OCI-M1 (cell line): ENCODE results near the gene LIN54.
A peak's percentile ranks its signal among the peaks of the same experiment; 100 is the strongest.
"Not testable (repeated sequence)": the region's sequence is repeated elsewhere in the genome, so short reads cannot be mapped to it uniquely, and the experiment has no call there.

Source experiments
- DNase-seq: peaks from one replicate; lab custom pipeline; 2025; lab: John Stamatoyannopoulos, UW

The LIN54 gene

DNA sequence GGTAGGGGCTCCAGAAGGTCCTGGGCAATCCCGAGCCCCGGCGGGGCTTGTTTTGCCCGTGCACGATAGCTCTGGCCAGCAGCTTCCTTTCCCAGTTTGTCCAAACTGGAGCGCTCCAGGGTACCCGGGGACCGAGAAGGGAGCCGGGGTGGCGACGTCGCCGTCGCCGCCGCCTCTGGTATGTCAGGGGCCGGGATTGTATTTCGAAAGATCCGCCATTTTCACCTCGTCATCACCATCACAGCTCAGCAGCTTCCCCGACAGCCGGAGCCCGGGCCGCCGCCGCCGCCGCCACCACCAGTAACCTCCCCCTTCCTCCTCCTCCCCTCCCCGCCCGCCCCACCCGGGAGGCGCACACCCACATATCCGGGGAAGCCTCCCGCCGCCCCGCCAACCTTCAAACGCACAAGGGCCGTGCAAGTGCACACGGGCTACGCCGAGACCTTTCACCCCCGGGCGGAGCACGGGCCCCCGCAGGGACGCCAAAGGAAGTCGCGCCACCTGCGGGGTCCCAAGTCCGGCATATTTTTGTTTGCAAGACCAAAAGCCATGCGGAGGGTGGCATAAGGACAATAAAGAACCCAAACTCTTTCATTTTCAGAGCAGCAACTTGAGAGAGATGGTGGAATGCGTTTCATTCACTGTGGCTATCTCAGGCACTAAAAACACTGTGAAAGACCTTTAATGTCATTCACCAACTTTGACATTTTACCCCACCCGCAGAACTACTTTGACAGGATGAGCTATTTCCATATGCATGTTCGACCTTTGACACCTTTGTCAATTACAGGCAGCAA, at the start of gene LIN54:
LIN54 (minus strand) TSS at position 302 of the 797 bp plus-strand sequence. CDS start 25,979 bp downstream, outside the sequence.
- peak; percentile 75 for DNase-seq

- peak; percentile 39 for DNase-seq
These were observed 44.3 kb upstream of the LIN54 start for GRCh38 chr4:83054928-83055327.

- not testable (repeated sequence) for DNase-seq
These were observed 38.2 kb upstream of the LIN54 start for GRCh38 chr4:83048781-83049180.

DNA sequence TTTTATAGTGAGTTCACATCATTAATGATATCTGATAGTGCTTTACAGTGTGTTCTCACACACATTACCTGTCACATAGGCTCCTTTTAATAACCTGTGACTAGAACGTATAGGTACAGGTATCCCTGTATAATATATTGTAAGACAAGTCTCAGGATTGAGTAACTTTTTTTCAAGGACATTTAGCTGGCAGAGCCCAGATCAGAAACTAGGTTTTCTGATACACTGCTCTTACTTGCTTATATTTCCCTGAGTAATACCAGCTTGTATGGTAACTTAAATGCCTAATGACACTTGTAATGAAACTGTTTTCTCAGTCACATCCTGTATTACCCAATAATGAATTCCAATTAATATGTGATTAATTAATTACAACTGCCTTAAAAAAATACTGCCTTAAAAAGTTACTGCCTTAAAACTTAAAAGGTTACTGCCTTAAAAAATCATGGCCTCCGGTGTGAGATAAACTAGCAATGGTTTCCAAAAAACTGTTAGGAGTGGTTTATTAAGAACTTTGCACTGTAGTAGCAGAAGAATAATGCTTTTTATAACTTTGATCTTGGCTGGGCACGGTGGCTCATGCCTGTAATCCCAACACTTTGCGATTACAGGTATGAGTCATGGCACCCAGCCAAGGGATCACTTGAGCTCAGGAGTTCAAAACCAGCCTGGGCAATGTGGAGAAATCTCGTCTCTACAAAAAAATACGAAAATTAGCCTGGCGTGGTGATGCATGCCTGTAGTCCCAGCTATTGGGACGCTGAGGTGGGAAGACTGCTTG, 36.3 kb upstream of the LIN54 start:
- DNase-seq, result no peak

DNA sequence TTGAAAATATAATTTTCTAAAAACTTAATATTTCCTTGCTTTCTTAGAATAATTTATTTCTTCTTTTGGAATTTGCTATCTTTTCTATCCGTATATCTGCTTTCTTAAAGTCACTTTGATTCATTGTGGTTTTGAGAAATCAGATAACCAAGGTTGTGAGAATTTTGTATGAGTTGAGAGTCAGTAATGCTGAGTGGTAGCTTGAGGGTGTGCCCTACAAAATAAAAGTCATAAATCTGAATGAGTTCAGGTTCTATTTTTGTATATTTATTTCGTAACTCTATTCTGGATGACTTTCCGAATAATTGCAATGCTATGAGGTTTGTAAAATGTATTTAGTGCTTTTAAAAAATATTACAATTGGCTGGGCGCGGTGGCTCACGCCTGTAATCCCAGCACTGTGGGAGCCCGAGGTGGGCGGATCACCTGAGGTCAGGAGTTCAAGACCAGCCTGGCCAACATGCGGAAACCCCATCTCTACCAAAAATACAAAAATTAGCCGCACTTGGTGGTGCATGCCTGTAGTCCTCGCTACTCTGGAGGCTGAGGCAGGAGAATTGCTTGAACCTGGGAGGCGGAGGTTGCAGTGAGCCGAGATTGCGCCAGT, 33.3 kb upstream of the LIN54 start:
- DNase-seq, result peak; percentile 20

GRCh38 chr4:83043157-83043556, 32.5 kb upstream of the LIN54 start:
- not testable (repeated sequence) for DNase-seq

- no peak for DNase-seq
These were observed 29.6 kb upstream of the LIN54 start for GRCh38 chr4:83040269-83040668.

- peak; percentile 71 for DNase-seq
These were observed 26.5 kb upstream of the LIN54 start for GRCh38 chr4:83036991-83037665.

- peak; percentile 100 for DNase-seq
These were observed 24.2 kb upstream of the LIN54 start, which contains the start of gene COPS4 for GRCh38 chr4:83034630-83035494. COPS4 (plus strand) TSS chr4:83035183; CDS start chr4:83035225, 42 bp downstream.

- no peak for DNase-seq
These were observed 19.1 kb upstream of the LIN54 start for GRCh38 chr4:83029688-83030087.

DNA sequence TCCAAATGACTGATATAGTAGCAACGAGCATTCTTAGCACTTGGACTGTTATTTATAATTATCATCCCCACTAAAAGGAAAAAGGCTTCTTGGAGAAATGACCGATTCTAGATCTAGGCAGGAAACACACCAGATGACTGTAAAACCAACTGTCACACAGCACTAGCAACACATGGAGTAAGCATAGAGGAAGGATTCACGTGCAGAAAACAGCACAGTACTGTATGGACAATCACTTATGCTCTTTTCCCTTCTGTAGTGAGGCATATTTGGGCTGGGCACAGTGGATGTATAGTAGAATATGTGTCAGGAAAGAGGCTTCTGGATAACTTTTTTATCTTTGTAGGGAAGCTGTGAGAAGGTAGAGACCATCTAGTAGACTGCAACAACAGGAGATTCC, 18.4 kb upstream of the LIN54 start:
- no peak for DNase-seq

- DNase-seq, result peak; percentile 66
These were observed 14.9 kb upstream of the LIN54 start for GRCh38 chr4:83025563-83025962.

DNA sequence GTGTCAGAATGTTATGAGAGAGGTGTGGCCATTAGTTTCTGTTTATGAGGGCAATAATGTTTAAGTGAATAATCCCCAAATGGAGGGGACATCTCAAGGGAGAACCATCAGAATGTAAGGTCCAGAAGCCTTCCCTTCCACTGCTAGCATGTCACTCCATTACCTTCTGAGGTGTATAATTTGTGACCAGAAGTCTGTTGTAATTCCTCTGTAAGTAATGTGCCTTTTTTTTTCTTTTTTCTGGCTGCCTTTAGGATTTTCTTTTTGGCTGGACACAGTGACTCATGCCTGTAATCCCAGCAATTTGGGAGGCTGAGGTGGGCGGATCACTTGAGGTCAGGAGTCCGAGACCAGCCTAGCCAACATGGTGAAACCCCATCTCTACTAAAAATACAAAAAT, 13.6 kb upstream of the LIN54 start:
- DNase-seq, result no peak

DNA sequence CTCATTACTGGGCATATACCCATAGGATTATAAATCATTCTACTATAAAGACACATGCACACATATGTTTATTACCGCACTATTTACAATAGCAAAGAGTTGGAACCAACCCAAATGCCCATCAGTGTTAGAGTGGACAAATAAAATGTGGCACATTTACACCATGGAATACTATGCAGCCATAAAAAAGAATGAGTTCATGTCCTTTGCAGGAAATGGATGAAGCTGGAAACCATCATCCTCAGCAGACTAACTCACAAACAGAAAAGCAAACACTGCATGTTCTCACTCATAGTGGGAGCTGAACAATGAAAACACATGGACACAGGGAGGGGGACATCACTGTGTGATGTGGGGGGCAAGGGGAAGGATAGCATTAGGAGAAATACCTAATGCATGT, 13.0 kb upstream of the LIN54 start:
- DNase-seq, result not testable (repeated sequence)

DNA sequence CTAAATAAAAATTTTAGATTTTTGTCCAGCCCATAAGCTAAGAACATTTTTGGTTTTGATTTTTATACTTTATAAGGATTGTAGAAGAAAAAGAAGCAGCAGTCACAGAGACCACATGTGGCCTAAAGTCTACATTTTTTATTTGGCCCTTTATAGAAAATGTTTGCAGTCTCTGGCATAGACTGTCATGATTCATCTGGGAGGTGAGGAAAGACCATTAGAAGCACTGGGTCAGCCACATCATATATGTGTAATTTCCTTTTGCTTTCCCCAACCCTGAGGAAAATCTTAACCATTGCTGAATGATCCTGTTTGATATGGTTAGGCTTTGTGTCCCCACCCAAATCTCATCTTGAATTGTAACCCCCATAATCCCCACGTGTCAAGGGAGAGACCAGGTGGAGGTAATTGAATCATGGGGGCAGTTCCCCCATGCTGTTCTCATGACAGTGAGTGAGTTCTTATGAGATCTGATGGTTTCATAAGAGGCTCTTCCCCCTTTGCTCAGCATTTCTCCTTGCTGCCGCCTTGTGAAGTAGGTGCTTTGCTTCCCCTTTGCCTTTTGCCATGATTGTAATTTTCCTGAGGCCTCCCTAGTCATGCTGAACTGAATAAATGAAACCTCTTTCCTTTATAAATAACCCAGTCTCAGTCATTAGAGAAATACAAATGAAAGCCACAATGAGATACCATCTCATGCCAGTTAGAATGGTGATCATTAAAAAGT, 12.3 kb upstream of the LIN54 start:
- no peak for DNase-seq

- peak; percentile 87 for DNase-seq
These were observed 9.3 kb upstream of the LIN54 start for GRCh38 chr4:83019794-83020494.

DNA sequence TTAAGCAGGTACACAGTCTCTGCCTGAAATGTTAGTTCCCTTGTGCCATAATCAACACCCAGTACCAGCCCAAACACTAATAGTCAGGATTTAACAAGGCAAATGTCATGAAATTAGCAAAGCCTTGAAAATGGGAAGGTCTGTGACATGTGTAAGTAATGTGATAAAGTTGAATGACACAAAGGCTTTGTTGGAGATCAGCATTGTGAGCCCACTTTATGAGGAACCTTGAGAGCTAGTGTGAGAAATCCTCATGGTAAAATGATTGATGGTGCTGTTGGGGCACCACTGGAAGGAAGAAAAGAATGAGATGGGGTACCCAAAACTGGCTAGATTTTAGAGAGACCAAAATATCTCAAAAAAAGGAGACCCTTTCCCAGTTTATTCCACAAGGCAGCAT, 3.3 kb upstream of the LIN54 start:
- DNase-seq, result peak; percentile 62

DNA sequence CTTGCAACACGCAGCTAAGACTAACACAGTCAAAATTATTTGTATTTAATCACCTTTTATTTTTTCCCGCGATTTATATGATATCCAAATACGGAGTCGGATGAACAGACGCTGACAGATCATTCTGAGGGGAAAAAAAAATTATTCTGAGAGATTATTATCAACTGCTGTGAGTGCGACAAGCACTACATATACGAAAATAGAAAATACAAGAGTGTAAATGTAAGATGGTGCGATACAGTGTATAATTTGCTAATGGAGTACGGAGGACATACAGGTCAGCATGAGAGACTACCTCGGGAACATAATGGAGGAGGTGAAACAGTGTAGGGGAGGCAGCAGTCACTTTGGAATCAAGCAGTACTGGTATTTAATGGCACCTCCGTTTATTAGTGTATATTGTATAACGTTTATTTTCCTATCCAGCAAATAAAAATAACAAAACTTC, 2.8 kb upstream of the LIN54 start:
- no peak for DNase-seq

DNA sequence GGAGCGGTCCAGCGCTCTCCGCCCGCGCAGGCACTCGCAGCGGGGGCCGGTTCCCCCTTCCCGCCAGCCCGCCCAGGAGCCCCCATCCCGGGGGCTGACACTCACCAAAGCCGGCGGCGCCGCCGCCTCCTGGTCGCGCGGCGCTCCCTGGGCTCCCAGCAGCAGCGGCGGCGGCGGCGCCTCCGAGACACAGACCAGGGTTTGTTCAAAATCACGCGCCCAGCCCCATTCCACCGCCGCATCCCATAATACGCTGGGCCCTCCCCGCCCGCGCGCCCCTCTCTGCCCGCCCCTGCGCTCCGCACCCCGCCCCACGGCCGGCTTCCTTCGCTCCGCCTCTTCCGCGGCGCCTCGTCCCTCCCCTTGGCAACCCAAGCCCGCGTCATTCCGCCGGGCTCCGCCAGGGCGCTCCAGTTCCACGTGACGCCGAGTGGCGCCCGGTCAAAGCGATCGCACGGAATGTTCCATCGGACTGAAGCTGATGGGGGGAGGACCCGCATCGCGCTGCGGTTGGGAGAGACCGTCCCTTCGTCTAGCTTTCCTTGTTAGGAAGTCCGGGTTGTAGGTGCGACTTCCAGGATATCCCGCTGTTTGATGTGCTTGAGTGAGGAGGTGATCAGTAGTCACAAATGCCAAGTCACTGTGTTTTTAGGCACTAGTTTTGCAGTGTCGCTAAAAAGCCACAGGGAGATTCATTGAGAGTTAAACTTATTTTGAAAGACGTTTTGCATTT, 2.2 kb upstream of the LIN54 start:
- DNase-seq, result peak; percentile 99
